ENCODE results near the gene GPR108. TPM values are rescaled to one million over a fixed set of nuclear protein-coding genes. Genes with fewer than 3 reads are reported as not detected.
A peak's percentile ranks its signal among the peaks of the same experiment; 100 is the strongest.

Gene GPR108
- total RNA-seq, 2 experiments from 2014 or later: 72.1 to 75.4 TPM

DNA sequence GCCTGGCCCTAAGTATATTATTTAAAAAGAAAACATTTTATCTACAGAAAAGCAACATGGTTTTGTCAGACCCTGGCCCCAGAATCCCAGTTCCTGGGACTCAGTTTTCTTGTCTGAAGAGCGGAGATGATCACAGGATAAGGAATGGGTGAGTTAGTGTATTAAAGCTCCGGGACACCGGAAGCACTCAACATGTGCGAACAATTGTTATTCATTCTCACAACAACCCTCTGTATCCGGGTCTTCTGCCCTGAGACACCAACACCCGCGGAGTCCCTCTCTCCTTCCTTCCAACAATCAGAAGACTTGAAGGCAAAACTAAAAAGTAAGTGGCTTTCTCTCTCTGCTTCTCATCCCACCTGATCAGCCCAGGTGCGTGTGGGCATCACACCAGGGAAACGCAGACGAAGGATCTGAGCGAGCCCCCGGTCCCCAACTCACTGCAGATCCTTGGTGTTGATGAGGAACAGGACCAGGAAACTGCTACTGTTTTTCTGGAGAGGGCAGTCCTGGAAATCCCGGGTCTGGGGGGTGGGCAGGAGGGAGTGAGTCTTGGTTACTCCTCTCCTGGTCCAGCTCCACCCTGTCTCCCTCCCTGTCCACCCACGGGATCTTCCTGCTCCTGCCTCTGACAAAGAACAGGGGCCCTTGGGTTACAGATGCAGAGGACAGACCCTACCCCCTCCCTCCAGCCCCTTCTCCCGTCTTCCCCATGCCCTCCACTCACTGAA, 2.0 kb downstream of the GPR108 start:
- H3K36me3 Mint-ChIP-seq: peaks cover 22% of the 10 kb centered on the region
- peak overlapping the region; percentile 98 for H3K4me3 Mint-ChIP-seq
- peak overlapping the region; percentile 98 for H3K27ac Mint-ChIP-seq
- POLR2A ChIA-PET: interaction anchor here (1.1 to 1.9 kb wide), 2 partner anchors 66 to 94 kb away, joined by 3 to 9 read pairs; partner anchors contain the start of gene TNFSF14
- intact Hi-C loops (cut with micrococcal nuclease): loop anchor here (5.0 to 10.0 kb wide), 3 partner anchors 118 to 361 kb away; partner anchors contain the start of genes ALKBH7 and PSPN
- CTCF ChIA-PET: interaction anchor here (1.1 to 7.0 kb wide), 13 partner anchors 20 to 218 kb away, joined by 3 to 106 read pairs (median 7); partner anchors contain the start of genes SH2D3A and TNFSF14
- H3K27me3 Mint-ChIP-seq: no peaks in the 10 kb centered on the region
- no peak for DNase-seq
- H3K4me1 Mint-ChIP-seq (ENCODE audit: low read depth): peaks cover 25% of the 10 kb centered on the region
- H3K9me3 Mint-ChIP-seq: no peaks in the 10 kb centered on the region

DNA sequence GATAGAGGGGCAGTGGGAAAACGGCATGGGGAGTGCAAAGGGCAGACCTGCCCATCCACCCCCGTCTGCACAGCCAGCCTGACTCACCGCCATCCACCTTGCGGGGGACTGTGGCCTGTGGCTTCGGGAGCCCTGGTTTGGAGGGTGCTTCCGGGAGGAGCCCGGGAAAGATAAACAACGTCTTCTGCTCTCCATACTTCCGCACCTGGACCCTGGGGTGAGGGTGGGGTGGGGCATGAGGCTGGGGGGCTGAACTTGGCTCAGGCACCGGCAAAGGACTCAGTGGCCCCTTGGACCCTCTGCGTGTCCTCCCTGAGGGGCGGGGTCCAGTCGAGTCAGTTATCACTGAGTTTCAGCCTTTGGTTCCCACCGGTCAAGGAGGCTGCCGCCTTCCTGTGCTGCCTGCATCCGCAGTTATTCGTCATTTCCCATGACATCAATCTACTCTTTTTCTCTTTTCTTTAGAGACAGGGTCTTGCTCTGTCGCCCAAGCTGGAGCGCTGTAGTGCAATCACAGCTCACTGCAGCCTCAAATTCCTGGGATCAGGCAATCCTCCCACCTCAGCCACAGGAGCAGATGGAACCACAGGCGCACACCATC, 3.2 kb downstream of the GPR108 start:
- no peak overlapping the region for H3K4me3 Mint-ChIP-seq
- H3K27ac Mint-ChIP-seq: no peak overlapping the region
- H3K9me3 Mint-ChIP-seq: no peaks in the 10 kb centered on the region
- H3K36me3 Mint-ChIP-seq: peaks cover 22% of the 10 kb centered on the region
- CTCF ChIA-PET: interaction anchor here (5.4 to 7.0 kb wide), 2 partner anchors 102 to 131 kb away, joined by 62 to 106 read pairs; no protein-coding TSS in a partner anchor
- peaks cover 23% of the 10 kb centered on the region for H3K4me1 Mint-ChIP-seq (ENCODE audit: low read depth)
- intact Hi-C loops (cut with micrococcal nuclease): loop anchor here (10.0 kb wide), 1 partner anchor 359 kb away; the partner anchor contains the start of genes ALKBH7 and PSPN
- DNase-seq: no peak
- POLR2A ChIA-PET: no interaction called here
- H3K27me3 Mint-ChIP-seq: no peaks in the 10 kb centered on the region

DNA sequence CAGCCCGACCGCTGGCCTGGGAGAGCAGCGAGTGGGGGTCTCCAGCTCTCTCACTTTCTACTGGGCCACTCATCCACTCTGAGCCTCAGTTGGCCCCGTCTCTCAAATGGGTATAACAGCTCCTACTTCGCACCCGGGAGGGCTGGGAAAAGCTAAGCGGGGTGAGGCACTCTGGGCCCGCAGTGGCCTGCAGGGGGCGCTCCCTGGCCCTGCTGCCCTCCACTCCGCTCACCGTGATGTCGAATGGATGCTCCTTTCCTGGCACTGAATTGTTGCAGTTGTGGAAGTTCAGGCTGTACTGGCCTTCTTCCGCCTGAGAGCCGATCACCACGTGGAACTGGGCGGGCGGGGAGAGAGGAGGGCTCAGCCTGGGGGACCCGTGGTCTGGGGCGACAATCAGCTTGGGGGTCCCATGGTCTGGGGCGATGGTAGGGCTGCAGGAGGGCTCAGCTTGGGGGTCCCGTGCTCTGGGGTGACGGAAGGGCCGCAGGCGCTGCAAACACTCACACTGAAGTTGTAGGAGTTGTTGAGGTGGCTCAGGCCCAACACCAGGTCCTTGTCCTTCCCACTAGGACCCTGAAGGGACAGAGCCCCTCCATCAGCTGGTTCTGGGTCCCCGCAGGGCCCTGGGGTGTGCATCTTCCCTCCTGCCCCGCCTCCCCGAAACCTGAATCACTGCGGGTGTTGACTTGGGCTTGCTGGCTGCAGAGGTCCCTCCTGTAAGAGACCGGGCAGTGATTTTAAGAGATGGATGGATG, 3.9 kb downstream of the GPR108 start:
- Mint-ChIP-seq H3K36me3 (peaks cover 22% of the 10 kb centered on the region), H3K4me1 (ENCODE audit: low read depth) (peaks cover 16% of the 10 kb centered on the region), H3K27me3 (no peaks in the 10 kb centered on the region), H3K27ac (no peak overlapping the region), H3K4me3 (no peak overlapping the region), H3K9me3 (no peaks in the 10 kb centered on the region)
- CTCF ChIA-PET: interaction anchor here (1.0 to 7.0 kb wide), 2 partner anchors 101 to 217 kb away, joined by 5 to 62 read pairs; no protein-coding TSS in a partner anchor
- POLR2A ChIA-PET: no interaction called here
- intact Hi-C loops (cut with micrococcal nuclease): loop anchor here (10.0 kb wide), 1 partner anchor 359 kb away; the partner anchor contains the start of genes ALKBH7 and PSPN
- DNase-seq: no peak

DNA sequence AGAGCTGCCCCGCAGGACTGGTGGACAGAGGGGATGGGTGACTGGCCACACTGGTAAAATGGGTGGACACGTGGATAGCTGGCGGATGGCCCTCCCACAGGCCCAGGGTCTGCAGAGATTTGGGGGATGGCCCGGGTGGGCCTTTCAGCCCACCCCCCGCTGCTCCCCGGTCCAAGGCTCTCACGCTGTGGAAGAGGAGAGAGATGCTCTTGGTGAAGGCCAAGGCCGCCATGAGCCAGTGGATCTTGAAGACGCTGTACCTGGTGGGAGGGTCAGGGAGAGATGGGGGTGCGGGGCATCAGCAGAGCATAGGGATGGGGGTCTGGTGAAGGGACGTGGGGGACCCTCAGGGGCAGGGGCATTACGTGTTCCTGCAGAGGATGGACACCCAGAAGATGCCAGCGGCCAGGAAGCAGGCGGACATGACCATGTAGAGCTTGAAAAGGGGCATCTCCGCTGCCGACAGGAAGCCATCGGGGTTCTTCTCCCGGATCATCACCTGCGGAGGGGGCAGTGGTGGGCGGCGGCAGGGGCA, 4.5 kb downstream of the GPR108 start:
- no peaks in the 10 kb centered on the region for H3K27me3 Mint-ChIP-seq
- no peaks in the 10 kb centered on the region for H3K9me3 Mint-ChIP-seq
- H3K4me3 Mint-ChIP-seq: no peak overlapping the region
- intact Hi-C loops (cut with micrococcal nuclease): loop anchor here (10.0 kb wide), 1 partner anchor 358 kb away; the partner anchor contains the start of genes ALKBH7 and PSPN
- H3K27ac Mint-ChIP-seq: no peak overlapping the region
- ChIA-PET CTCF (interaction anchor here (1.0 kb wide), 1 partner anchor 216 kb away, joined by 5 read pairs; no protein-coding TSS in a partner anchor), POLR2A (no interaction called here)
- H3K4me1 Mint-ChIP-seq (ENCODE audit: low read depth): peaks cover 10% of the 10 kb centered on the region
- no peak for DNase-seq
- peaks cover 22% of the 10 kb centered on the region for H3K36me3 Mint-ChIP-seq

DNA sequence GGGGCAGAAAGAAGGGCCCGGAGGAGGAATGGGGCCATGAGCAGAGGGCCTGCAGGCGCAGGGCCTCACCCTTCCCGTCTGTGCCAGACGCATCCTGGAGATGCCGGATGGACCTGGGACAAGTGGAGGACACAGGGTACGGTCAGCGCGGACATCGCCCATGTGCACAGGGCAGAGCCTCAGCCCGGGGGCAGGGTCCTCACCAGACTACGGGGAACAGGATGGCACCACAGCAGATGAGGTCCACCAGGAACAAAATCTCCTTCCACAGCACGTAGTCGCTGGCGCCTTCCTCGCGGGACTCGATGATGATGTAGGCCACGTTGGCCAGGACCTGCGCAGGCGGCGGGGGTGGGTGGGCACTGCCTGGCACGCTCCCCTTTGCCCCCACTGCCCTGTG, 5.6 kb downstream of the GPR108 start:
- POLR2A ChIA-PET: no interaction called here

DNA sequence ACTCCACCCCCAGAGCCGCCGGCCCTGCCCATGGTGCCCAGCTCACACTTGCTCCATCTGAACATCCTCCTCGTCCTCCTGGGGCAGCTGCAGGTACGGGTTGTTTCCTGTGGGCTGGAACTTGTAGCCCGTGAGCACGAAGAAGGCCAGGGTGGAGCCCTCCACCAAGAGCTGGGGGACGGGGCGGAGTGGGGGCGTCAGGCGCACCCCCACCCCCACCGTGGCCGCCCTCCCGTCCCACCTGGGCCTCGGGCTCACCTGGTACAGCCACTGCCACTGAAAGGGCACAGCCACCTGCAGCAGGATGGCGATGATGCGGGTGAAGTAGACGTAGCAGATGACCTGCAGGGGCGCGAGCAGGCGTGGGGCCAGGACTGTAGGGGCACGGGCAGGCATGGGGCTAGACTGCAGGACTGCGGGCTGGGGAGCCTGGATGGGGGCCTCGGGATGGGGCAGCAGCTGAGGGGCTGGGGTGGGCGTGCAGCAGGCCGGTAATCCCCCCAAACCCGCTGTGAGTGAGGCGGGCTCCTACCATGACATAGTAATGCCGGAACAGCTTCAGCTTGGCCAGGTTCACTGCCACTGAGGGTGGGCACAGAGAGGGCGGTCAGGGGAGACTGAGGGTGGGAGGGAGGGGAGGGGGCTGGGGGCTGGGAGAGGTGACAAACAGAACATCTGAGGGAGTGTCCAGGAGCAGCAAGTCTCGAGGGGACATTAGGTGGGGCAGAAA, 6.3 kb downstream of the GPR108 start:
- no peak for DNase-seq
- H3K9me3 Mint-ChIP-seq: no peaks in the 10 kb centered on the region
- H3K27ac Mint-ChIP-seq: no peak overlapping the region
- POLR2A ChIA-PET: no interaction called here
- CTCF ChIA-PET: no interaction called here
- peaks cover 4% of the 10 kb centered on the region for H3K4me1 Mint-ChIP-seq (ENCODE audit: low read depth)
- H3K36me3 Mint-ChIP-seq: peaks cover 18% of the 10 kb centered on the region
- no peak overlapping the region for H3K4me3 Mint-ChIP-seq
- no peaks in the 10 kb centered on the region for H3K27me3 Mint-ChIP-seq
- intact Hi-C loops (cut with micrococcal nuclease): loop anchor here (10.0 kb wide), 1 partner anchor 356 kb away; the partner anchor contains the start of genes ALKBH7 and PSPN

More for the DNA sequence above, 5.6 kb downstream of the GPR108 start:
- no peaks in the 10 kb centered on the region for H3K9me3 Mint-ChIP-seq
- CTCF ChIA-PET: no interaction called here
- intact Hi-C loops (cut with micrococcal nuclease): loop anchor here (10.0 kb wide), 1 partner anchor 357 kb away; the partner anchor contains the start of genes ALKBH7 and PSPN
- H3K4me1 Mint-ChIP-seq (ENCODE audit: low read depth): peaks cover 8% of the 10 kb centered on the region
- no peaks in the 10 kb centered on the region for H3K27me3 Mint-ChIP-seq
- DNase-seq: no peak
- peaks cover 22% of the 10 kb centered on the region for H3K36me3 Mint-ChIP-seq
- no peak overlapping the region for H3K27ac Mint-ChIP-seq
- H3K4me3 Mint-ChIP-seq: no peak overlapping the region

DNA sequence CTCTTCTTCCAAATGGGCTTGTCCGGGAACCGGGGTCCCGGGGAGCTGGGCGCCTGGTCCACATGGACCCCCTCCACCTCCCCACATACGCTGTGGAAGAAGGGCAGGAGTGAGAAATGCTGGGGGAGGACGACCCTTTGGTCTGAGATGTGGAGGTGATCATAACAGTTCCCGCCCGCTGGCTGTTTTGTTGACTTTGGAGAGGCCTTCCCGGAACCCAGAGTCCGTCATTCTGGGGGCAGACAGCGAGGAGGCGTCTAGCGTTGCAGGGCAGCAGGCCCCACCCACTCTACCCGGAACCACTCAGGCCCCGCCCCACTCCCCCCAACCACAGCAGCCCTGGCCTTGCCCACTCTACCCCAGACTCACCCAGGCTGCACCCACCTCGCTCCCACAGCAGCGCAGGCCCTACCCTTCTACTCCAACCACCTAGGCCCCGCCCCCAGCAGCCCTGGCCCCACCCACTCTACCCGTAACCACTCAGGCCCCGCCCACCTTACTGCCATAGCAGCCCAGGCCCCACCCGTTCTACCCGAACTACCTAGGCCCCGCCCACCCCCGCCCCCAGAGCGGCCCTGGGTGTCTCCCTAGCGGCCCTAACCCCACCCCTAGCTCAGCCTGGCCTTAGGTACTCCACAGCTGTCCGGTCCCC, 7.1 kb downstream of the GPR108 start:
- CTCF ChIA-PET: no interaction called here
- peaks cover 17% of the 10 kb centered on the region for H3K36me3 Mint-ChIP-seq
- DNase-seq: peak; percentile 61
- POLR2A ChIA-PET: no interaction called here
- H3K4me3 Mint-ChIP-seq: no peak overlapping the region
- no peaks in the 10 kb centered on the region for H3K4me1 Mint-ChIP-seq (ENCODE audit: low read depth)
- H3K27me3 Mint-ChIP-seq: no peaks in the 10 kb centered on the region
- intact Hi-C loops (cut with micrococcal nuclease): loop anchor here (10.0 kb wide), 1 partner anchor 355 kb away; the partner anchor contains the start of genes ALKBH7 and PSPN
- H3K9me3 Mint-ChIP-seq: no peaks in the 10 kb centered on the region
- H3K27ac Mint-ChIP-seq: no peak overlapping the region

DNA sequence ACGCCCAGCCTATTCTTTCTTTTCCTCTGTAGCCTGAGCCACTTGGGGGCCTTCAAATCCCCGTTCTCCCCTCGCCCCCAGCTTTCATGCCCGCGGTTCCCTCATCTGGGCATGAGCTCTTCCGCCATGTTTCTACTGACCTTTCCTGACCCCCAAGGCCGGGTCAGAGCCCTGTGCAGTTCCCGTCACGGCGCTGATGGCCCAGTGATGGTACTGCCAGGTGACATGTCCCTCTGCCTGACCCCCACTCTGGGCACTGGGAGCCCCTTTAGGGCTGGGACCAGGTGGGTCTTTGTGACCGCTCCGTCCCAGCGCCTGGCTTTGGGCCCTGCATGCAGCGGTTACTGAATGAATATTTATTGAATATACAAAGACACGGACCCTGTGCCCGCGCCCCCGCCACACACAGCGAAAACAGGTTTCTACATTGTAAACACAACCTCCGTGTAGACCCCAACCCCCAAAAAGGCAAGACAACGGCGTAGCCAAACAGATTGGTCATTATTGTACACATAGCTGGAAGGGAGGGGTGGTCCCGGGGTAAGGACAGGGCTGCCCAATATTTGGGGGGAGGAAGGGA, 7.7 kb downstream of the GPR108 start:
- intact Hi-C loops (cut with micrococcal nuclease): loop anchor here (10.0 kb wide), 1 partner anchor 355 kb away; the partner anchor contains the start of genes ALKBH7 and PSPN
- Mint-ChIP-seq H3K4me3 (no peak overlapping the region), H3K27ac (no peak overlapping the region), H3K36me3 (peaks cover 17% of the 10 kb centered on the region), H3K9me3 (no peaks in the 10 kb centered on the region), H3K27me3 (no peaks in the 10 kb centered on the region), H3K4me1 (ENCODE audit: low read depth) (peaks cover 2% of the 10 kb centered on the region)
- no peak for DNase-seq
- CTCF ChIA-PET: no interaction called here
- POLR2A ChIA-PET: no interaction called here

DNA sequence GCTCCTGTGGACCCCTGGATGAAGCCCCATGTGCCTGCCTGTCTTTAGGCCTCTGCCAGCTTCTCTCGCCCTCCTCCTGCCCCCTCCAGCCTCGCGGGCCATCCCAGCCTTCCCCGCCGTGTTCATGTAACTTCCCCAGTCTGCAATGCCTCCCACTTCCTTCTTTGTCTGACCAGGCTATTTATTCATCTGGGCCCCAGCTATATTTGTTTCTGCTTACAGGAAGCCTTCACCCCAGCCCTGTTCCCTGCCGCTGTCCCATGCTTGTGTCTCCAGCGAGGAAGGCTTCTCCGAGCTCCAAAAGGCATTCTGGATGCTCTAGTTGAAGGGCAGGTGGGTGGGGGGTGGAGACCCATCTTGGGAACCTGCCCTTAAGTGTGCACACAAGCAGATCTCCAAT, 9.0 kb downstream of the GPR108 start:
- DNase-seq: no peak
- CTCF ChIA-PET: no interaction called here
- intact Hi-C loops (cut with micrococcal nuclease): no loop called here
- Mint-ChIP-seq H3K27ac (no peak overlapping the region), H3K36me3 (peaks cover 12% of the 10 kb centered on the region), H3K9me3 (no peaks in the 10 kb centered on the region), H3K4me1 (ENCODE audit: low read depth) (peaks cover 3% of the 10 kb centered on the region), H3K4me3 (no peak overlapping the region), H3K27me3 (no peaks in the 10 kb centered on the region)
- POLR2A ChIA-PET: no interaction called here

DNA sequence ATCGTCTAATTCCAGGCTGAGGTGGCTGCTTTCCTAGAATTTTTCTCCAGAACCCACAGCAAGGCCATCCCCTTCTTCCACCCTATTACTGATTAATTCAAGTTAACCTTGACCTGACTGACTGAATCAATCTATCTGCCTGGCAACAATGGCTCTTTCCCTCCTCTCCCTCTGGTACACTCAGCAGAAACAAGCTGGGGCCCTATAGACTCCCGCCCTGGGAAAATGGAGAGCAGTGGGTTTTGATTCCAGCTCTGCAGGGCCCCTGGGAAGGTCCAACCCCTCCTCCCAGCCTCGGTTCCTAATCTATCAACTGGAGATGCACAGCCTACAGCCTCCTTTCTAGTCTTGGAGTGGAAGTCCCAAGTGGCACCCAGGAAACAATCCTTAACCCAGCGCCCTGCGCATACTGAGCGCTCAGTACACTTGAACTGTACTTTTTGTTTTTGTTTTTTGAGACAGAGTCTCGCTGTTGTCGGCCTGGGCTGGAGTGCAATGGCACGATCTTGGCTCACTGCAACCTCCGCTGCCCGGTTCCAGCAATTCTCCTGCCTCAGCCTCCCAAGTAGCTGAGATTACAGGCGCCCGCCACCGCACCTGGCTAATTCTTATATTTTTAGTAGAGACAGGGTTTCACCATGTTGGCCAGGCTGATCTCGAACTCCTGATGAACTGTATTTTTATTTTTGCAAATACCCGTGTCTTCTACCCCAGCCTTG, 11.7 kb downstream of the GPR108 start:
- H3K4me3 Mint-ChIP-seq: no peak overlapping the region
- intact Hi-C loops (cut with micrococcal nuclease): no loop called here
- no peaks in the 10 kb centered on the region for H3K9me3 Mint-ChIP-seq
- no peaks in the 10 kb centered on the region for H3K27me3 Mint-ChIP-seq
- no peak overlapping the region for H3K27ac Mint-ChIP-seq
- DNase-seq: no peak
- H3K36me3 Mint-ChIP-seq: no peaks in the 10 kb centered on the region
- CTCF ChIA-PET: no interaction called here
- POLR2A ChIA-PET: no interaction called here
- H3K4me1 Mint-ChIP-seq (ENCODE audit: low read depth): peaks cover 3% of the 10 kb centered on the region

Data from activated CD4-positive, alpha-beta memory T cell treated with anti-CD3 and anti-CD28 coated beads for 36 hours (primary cell).